ENCODE data around the gene BPIFB4. TPM values are rescaled to one million over a fixed set of nuclear protein-coding genes. Genes with fewer than 3 reads are reported as not detected.

BPIFB4 gene
- total RNA-seq, 1 experiment from 2014 or later: not detected

GRCh38 chr20:33137195-33137594 is 57.8 kb downstream of the BPIFB4 start:
- H3K4me1 Mint-ChIP-seq (ENCODE audit: insufficient read depth, unreplicated experiment): no peaks in the 10 kb centered on the region
- no peak for TF ChIP-seq CTCF (IDR thresholded peaks at IDR 0.05; ENCODE audit: unreplicated experiment)
- no TSS peak for BruUV-seq (replicated peaks)
- no peak overlapping the region for H3K27ac Mint-ChIP-seq (ENCODE audit: low read depth, unreplicated experiment)
- no peak overlapping the region for H3K4me3 Mint-ChIP-seq (ENCODE audit: unreplicated experiment)
- intact Hi-C loops (cut with micrococcal nuclease): no loop called here
- ChIA-PET POLR2A (interaction anchor here (0.9 kb wide), 1 partner anchor 116 kb away, joined by 3 read pairs; no protein-coding TSS in a partner anchor), CTCF (no interaction called here)
- no peak for DNase-seq (ENCODE audit: unreplicated experiment)
- no peaks in the 10 kb centered on the region for H3K36me3 Mint-ChIP-seq (ENCODE audit: insufficient read depth, unreplicated experiment)
- H3K27me3 Mint-ChIP-seq (ENCODE audit: insufficient read depth, unreplicated experiment): no peaks in the 10 kb centered on the region
- no peaks in the 10 kb centered on the region for H3K9me3 Mint-ChIP-seq (ENCODE audit: unreplicated experiment)

GRCh38 chr20:33139467-33139866 is 60.0 kb downstream of the BPIFB4 start:
- H3K9me3 Mint-ChIP-seq (ENCODE audit: unreplicated experiment): no peaks in the 10 kb centered on the region
- H3K27me3 Mint-ChIP-seq (ENCODE audit: insufficient read depth, unreplicated experiment): peaks cover 6% of the 10 kb centered on the region
- no peak overlapping the region for H3K4me3 Mint-ChIP-seq (ENCODE audit: unreplicated experiment)
- DNase-seq (ENCODE audit: unreplicated experiment): no peak
- no peak overlapping the region for H3K27ac Mint-ChIP-seq (ENCODE audit: low read depth, unreplicated experiment)
- H3K4me1 Mint-ChIP-seq (ENCODE audit: insufficient read depth, unreplicated experiment): no peaks in the 10 kb centered on the region
- ChIA-PET POLR2A (no interaction called here), CTCF (no interaction called here)
- no peak for TF ChIP-seq CTCF (IDR thresholded peaks at IDR 0.05; ENCODE audit: unreplicated experiment)
- no peaks in the 10 kb centered on the region for H3K36me3 Mint-ChIP-seq (ENCODE audit: insufficient read depth, unreplicated experiment)
- BruUV-seq (replicated peaks): no TSS peak
- intact Hi-C loops (cut with micrococcal nuclease): no loop called here

DNA sequence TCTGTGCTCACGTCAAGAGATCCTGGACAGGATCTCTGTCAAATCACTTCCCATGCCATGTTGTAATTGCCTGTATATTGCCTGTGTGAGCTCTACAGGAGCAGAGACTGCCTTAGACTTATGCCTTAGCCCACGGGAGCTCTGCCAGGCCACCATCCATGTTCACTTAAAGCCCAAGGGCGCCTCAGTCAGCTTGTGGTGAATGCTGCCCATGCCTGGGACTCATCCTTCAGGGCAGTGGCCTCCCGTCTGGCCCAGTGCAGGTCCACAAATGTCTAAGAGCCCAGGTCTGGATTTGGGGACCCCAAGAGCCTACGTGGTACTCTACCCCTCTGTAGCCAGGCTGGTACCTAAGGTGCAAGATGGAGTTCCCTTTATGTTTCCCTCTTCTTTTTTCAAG is 66.1 kb downstream of the BPIFB4 start:
- no peak for TF ChIP-seq CTCF (IDR thresholded peaks at IDR 0.05; ENCODE audit: unreplicated experiment)
- Mint-ChIP-seq H3K4me3 (ENCODE audit: unreplicated experiment) (no peak overlapping the region), H3K27me3 (ENCODE audit: insufficient read depth, unreplicated experiment) (peaks cover 27% of the 10 kb centered on the region), H3K27ac (ENCODE audit: low read depth, unreplicated experiment) (no peak overlapping the region), H3K36me3 (ENCODE audit: insufficient read depth, unreplicated experiment) (no peaks in the 10 kb centered on the region), H3K9me3 (ENCODE audit: unreplicated experiment) (no peaks in the 10 kb centered on the region), H3K4me1 (ENCODE audit: insufficient read depth, unreplicated experiment) (no peaks in the 10 kb centered on the region)
- ChIA-PET CTCF (interaction anchor here (0.5 kb wide), 1 partner anchor 188 kb away, joined by 4 read pairs; no protein-coding TSS in a partner anchor), POLR2A (no interaction called here)
- BruUV-seq (replicated peaks): no TSS peak
- DNase-seq (ENCODE audit: unreplicated experiment): no peak
- intact Hi-C loops (cut with micrococcal nuclease): no loop called here

GRCh38 chr20:33147299-33147698 is 67.9 kb downstream of the BPIFB4 start:
- TF ChIP-seq CTCF (IDR thresholded peaks at IDR 0.05; ENCODE audit: unreplicated experiment): no peak
- intact Hi-C loops (cut with micrococcal nuclease): no loop called here
- Mint-ChIP-seq H3K9me3 (ENCODE audit: unreplicated experiment) (no peaks in the 10 kb centered on the region), H3K36me3 (ENCODE audit: insufficient read depth, unreplicated experiment) (no peaks in the 10 kb centered on the region), H3K4me3 (ENCODE audit: unreplicated experiment) (no peak overlapping the region), H3K27ac (ENCODE audit: low read depth, unreplicated experiment) (no peak overlapping the region), H3K27me3 (ENCODE audit: insufficient read depth, unreplicated experiment) (peaks cover 27% of the 10 kb centered on the region), H3K4me1 (ENCODE audit: insufficient read depth, unreplicated experiment) (no peaks in the 10 kb centered on the region)
- ChIA-PET CTCF (no interaction called here), POLR2A (no interaction called here)
- no TSS peak for BruUV-seq (replicated peaks)
- DNase-seq (ENCODE audit: unreplicated experiment): no peak
